Loucy (cell line): ENCODE measurements around the gene SRRM4.

ENCODE experiments used
- CTCF ChIP-seq: fragments of 200-600 bp; sonication (generic); conservative IDR thresholded peaks from 2 replicates; pipeline ENCODE4 v1.5.1; 2014; ENCODE audit warnings: mild to moderate bottlenecking, antibody characterized with exemption, low read length
- EZH2phosphoT487 ChIP-seq: fragments of 200-600 bp; IDR thresholded peaks from 2 replicates; pipeline ENCODE4 v1.6.1; 2018; ENCODE audit warnings: antibody characterized with exemption, mild to moderate bottlenecking, moderate library complexity, borderline replicate concordance

DNA sequence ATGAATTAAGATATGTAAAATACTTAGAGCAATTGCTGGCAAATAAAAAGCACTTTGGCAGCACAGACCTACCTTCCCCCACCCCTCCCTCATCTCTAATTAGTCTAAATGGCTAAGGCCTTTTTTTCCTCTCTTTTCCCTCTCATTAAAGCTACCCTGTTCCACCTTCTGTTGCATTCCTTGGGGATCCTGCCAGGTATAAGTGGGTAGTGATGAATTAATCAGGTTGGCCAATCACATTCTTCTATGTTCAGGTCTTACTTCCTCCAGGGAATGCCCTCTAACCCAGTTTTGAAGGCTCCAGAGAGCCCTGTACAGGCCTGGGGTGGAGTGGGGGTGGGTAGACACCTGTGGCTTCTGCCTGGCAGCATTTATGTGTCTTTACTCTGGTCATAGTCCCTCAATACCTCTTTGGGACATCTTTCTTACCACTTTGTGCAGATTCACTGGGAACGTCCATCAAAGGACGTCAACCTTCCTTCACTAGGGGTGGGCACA lies 225.8 kb downstream of the SRRM4 start:
- TF ChIP-seq CTCF (no peak), EZH2phosphoT487 (no peak)
